Cardiac muscle cell (in vitro differentiated cells and primary cell): Measurements from ENCODE around the gene CIB2. TPM values are rescaled to one million over a fixed set of nuclear protein-coding genes. Genes with fewer than 3 reads are reported as not detected.

ENCODE experiments used
- DNase-seq, 2 donors: peaks; one replicate each; pipeline versions ENCODE4 v3.0.0 to v3.0.0-alpha.2; 2010 to 2017; ENCODE audit warnings: low read depth in 1 of 2, low spot score in 1 of 2
- H3K27ac ChIP-seq: fragments of 200-600 bp; sonication (generic); 2 replicates; pipeline ENCODE4 v1.5.1; 2016
- H3K27me3 ChIP-seq: fragments of 200-600 bp; sonication (generic); 2 replicates; pipeline ENCODE4 v1.6.0; 2016; ENCODE audit warnings: control low read depth
- H3K36me3 ChIP-seq: fragments of 200-600 bp; sonication (generic); 2 replicates; pipeline ENCODE4 v1.5.1; 2016; ENCODE audit warnings: control low read depth
- H3K4me1 ChIP-seq: fragments of 200-600 bp; sonication (generic); 2 replicates; pipeline ENCODE4 v1.8.1; 2017; ENCODE audit warnings: low read depth, mild to moderate bottlenecking, mixed run types
- H3K4me3 ChIP-seq: fragments of 200-600 bp; sonication (generic); 2 replicates; pipeline ENCODE4 v1.5.1; 2016; ENCODE audit warnings: mild to moderate bottlenecking
- H3K9me3 ChIP-seq: fragments of 200-600 bp; sonication (generic); 2 replicates; pipeline ENCODE4 v1.5.1; 2017; ENCODE audit warnings: low read depth, mild to moderate bottlenecking, control low read depth
- polyA plus RNA-seq: library from polyadenylated mRNA; unstranded; fragments of >200 nt; fragmentation: Nextera tagmentation; extraction: Ambion mirVana; gene quantifications from 2 replicates; pipeline ENCODE4 v1.2.1, GENCODE V29; 2016
- total RNA-seq: library from RNA; depleted of rRNA; stranded (reverse); fragments of >200 nt; gene quantifications from 2 replicates; pipeline ENCODE4 v1.2.3, GENCODE V29; 2016
- TF ChIP-seq, protein P1 (sequence below): IDR thresholded peaks from 2 replicates; pipeline ENCODE4 v1.5.1; 2012; ENCODE audit warnings: low read depth, mild to moderate bottlenecking, low read length

Gene CIB2
- total and polyA plus RNA-seq, 2 experiments from 2014 or later = 59.9 to 63.4 TPM

DNA sequence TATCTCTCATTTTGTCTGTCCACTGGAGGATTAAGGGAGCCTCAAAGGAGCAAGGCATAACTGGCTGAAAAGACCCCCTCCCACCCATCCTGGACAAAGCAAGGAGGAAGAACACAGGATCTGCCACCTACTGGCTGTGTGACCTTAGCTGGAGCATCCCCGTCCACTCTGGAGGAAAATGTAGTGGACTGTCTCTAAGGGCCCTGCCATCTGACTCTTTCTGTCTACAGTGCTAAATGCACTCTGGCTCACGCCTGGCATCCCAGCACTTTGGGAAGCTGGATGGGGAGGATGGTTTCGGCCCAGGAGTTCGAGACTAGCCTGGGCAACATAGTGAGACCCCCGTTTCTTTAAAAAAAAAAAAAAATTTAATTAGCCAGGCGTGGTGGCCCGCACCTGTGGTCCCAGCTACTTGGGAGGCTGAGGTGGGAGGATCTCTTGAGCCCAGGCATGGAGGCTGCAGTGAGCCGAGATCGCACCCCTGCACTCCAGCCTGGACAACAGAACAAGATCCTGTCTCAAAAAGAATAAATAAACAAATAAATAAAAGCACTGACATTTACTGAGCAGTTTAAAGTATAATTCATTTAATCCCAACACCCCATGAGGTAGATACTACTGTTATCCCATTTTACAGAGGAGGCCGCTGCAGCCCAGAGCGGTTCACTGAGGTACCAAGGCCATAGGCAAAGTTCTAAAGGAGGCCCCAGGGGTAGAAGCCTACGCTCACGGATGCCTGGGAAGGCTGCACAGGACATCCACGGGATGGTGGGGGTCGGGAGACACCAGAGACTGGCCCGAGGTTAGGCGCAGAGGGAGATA lies 54.8 kb downstream of the CIB2 start:
- no peaks in the 10 kb centered on the region for H3K36me3 ChIP-seq
- peaks cover 6% of the 10 kb centered on the region for H3K4me1 ChIP-seq
- peak overlapping the region; percentile 51 for H3K4me3 ChIP-seq
- no peak overlapping the region for H3K27ac ChIP-seq
- no peak for DNase-seq
- no peaks in the 10 kb centered on the region for H3K27me3 ChIP-seq
- TF ChIP-seq, protein P1, sequence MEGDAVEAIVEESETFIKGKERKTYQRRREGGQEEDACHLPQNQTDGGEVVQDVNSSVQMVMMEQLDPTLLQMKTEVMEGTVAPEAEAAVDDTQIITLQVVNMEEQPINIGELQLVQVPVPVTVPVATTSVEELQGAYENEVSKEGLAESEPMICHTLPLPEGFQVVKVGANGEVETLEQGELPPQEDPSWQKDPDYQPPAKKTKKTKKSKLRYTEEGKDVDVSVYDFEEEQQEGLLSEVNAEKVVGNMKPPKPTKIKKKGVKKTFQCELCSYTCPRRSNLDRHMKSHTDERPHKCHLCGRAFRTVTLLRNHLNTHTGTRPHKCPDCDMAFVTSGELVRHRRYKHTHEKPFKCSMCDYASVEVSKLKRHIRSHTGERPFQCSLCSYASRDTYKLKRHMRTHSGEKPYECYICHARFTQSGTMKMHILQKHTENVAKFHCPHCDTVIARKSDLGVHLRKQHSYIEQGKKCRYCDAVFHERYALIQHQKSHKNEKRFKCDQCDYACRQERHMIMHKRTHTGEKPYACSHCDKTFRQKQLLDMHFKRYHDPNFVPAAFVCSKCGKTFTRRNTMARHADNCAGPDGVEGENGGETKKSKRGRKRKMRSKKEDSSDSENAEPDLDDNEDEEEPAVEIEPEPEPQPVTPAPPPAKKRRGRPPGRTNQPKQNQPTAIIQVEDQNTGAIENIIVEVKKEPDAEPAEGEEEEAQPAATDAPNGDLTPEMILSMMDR = no peak
- no peaks in the 10 kb centered on the region for H3K9me3 ChIP-seq

DNA sequence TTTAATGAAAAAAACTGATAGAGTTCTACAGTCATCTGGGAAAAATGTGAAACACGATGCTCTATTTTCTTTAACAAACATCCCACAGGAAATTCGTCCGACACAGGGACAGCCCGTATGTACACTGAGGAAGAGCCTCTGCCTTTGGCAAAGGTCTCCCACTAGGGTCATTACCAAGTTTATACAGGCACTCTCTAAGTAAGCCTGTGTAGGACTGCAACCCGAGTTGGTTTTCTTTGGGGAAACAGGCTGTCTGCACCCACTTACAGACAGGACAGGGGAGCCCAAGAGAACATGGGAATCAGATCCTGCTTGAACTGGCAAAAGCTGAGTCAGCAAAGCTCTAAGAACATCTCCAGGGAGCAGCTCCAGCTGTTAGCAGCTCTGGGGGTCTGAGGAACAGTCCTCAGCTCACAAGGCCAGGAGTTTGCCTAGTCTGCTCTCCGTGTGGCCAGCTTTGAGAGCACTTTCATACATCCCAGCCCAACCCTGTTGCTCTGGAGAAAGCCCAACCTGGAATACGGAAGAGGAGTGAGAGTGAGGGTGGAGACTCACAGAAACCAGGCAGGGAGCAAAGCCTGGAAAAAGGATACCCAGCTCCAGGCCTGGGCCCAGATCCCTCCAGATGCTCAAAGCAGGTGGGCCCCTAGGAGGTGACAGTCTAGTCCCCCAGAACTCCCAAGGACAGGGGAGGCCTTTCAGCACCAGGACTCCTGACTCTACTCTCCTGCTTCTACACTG lies 55.6 kb downstream of the CIB2 start:
- no peaks in the 10 kb centered on the region for H3K36me3 ChIP-seq
- H3K4me3 ChIP-seq = no peak overlapping the region
- H3K9me3 ChIP-seq = no peaks in the 10 kb centered on the region
- TF ChIP-seq, protein P1 = no peak
- peak; percentile 74 to 94 for DNase-seq
- no peaks in the 10 kb centered on the region for H3K27me3 ChIP-seq
- peak overlapping the region; percentile 5 for H3K27ac ChIP-seq
- H3K4me1 ChIP-seq = peaks cover 6% of the 10 kb centered on the region

DNA sequence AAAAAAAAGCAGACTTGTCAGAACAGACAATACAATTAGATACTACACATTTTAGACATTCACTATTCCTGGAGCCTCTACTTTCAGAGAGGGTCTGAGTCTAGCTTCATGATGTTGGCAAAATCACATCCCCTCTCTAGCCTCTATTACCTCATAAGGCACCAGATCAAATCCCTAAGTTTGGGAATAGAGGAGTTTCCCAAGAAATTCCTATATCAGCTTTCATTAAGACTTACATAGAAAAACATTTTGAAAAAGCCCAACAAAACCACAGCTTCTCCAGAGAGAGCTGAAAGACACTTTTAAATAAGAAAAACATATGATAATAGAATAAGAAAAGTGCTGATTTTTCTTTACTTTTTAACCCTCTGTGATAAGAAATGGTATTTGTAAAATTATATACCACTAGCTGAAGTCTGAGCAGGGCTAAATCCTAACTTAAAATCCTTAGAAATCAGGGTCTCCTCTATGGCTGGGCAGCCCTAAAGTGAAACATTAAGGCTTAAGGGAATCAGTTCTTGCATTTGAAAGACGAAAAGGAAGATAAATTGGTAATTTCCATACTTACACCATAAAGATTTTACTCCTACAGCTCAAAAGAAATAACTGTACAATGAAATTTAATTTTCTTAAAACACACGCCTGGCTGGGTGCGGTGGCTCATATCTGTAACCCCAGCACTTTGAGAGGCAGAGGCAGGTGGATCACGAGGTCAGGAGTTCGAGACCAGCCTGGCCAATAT lies 58.0 kb downstream of the CIB2 start:
- H3K4me3 ChIP-seq = no peak overlapping the region
- H3K27ac ChIP-seq = no peak overlapping the region
- no peak for DNase-seq
- no peaks in the 10 kb centered on the region for H3K27me3 ChIP-seq
- no peaks in the 10 kb centered on the region for H3K36me3 ChIP-seq
- H3K9me3 ChIP-seq = no peaks in the 10 kb centered on the region
- H3K4me1 ChIP-seq = no peaks in the 10 kb centered on the region
- TF ChIP-seq, protein P1 = no peak

DNA sequence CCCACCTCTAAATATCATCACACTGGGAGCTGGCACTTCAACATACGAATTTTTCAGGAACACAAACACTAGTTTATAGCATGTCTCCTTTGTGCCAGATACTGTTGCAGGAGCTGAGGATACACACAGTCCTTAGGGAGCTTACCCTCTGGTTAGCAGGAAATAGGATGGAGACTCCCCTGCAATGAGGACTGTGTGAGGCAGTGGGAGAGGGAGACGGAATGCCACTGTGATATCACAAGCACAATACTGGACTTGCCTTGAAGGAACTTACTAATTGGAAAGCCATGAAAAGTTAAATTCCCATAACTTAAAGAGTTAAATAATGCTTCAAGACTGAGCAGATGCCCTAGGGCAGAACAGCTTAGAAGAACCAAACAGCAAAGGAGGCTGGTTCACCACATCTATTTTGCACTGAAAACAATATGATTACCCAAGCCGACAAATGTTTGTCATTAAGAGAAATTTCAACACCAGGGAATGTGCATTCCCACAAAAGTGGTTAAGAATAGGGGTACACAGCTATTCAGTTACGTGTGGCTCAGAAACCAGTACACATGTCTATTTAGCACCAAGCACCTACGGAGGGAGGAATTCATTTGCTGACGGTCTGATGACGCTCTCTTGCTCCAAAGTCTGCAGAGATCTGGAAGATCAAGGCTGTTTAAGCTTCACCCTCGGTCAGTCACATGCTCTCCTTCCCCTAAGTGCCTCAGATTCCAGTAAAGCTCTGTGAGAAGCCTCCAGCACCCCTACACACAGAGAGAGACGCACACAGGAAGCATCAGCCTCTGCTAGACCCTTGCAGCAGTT lies 59.0 kb downstream of the CIB2 start:
- H3K9me3 ChIP-seq = no peaks in the 10 kb centered on the region
- DNase-seq = peak; percentile 38 to 86
- TF ChIP-seq, protein P1 = no peak
- H3K4me3 ChIP-seq = no peak overlapping the region
- H3K36me3 ChIP-seq = no peaks in the 10 kb centered on the region
- H3K27ac ChIP-seq = no peak overlapping the region
- H3K4me1 ChIP-seq = no peaks in the 10 kb centered on the region
- no peaks in the 10 kb centered on the region for H3K27me3 ChIP-seq

DNA sequence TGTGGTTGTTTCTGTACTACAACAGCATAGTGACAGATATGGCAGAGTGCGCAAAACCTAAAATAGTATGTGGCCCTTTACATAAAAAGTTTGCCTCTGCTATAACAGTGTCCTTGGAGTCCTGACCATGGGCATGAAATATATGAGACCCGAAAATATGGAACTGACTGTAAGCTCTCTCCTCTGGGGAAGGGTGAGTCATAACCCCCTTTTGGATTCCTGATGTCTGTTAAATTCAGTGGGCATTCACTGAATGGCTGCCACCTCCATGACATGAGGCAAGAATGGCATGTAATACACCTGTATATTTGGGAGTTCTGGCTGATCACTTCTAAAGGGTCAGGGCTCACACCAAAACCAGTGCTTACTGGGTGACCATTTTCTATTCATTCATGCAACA lies 59.9 kb downstream of the CIB2 start:
- Histone ChIP-seq H3K27me3 (no peaks in the 10 kb centered on the region), H3K9me3 (no peaks in the 10 kb centered on the region), H3K4me1 (no peaks in the 10 kb centered on the region), H3K36me3 (no peaks in the 10 kb centered on the region), H3K4me3 (no peak overlapping the region), H3K27ac (no peak overlapping the region)
- TF ChIP-seq, protein P1 = no peak
- DNase-seq = no peak
